Panc1 (cell line): ENCODE measurements around the gene TGFBRAP1. TPM values are rescaled to one million over a fixed set of nuclear protein-coding genes. Genes with fewer than 3 reads are reported as not detected.

Experiments used
- ATAC-seq: fragments of 200-7000 bp; cut with Tn5 transposase; 2 replicates; pipeline ENCODE4 v1.9.1; 2020; ENCODE audit warnings: mild to moderate bottlenecking, moderate library complexity
- BruUV-seq: library from RNA; stranded (reverse); fragments of 400-500 nt; replicated peaks from 2 replicates; lab custom pipeline; 2021; lab: Mats Ljungman, UMichigan
- CTCF ChIA-PET: fragments of 300-600 bp; sonication (Branson Sonifier 250); formaldehyde crosslinking; loops from one replicate; lab custom pipeline; 2022; ENCODE audit warnings: antibody characterized with exemption; lab: Charles Lee
- POLR2A ChIA-PET: fragments of 300-600 bp; sonication (Branson Sonifier 250); formaldehyde crosslinking; loops from one replicate; lab custom pipeline; 2022; ENCODE audit warnings: antibody characterized with exemption; lab: Charles Lee
- DNase-seq: peaks from one replicate; pipeline ENCODE4 v3.0.0-alpha.2; 2010; ENCODE audit warnings: low read depth, low spot score
- H3K27ac ChIP-seq: 2 replicates; pipeline ENCODE4 v1.5.1; 2011; ENCODE audit warnings: mild to moderate bottlenecking, low read length, inconsistent platforms
- H3K27me3 ChIP-seq: fragments of 200-500 bp; sonication (Bioruptor generic); 2 replicates; pipeline ENCODE4 v1.6.0; 2014; ENCODE audit warnings: low read length, inconsistent platforms; ENCODE audit not compliant: control insufficient read depth, insufficient read depth
- H3K36me3 ChIP-seq: fragments of 200-500 bp; sonication (Bioruptor generic); 2 replicates; pipeline ENCODE4 v1.5.1; 2014; ENCODE audit warnings: inconsistent platforms, mild to moderate bottlenecking, low read length, moderate library complexity; ENCODE audit not compliant: control insufficient read depth, insufficient read depth
- H3K4me1 ChIP-seq: 2 replicates; pipeline ENCODE4 v1.5.1; 2011; ENCODE audit warnings: inconsistent platforms, mild to moderate bottlenecking, low read length, moderate library complexity; ENCODE audit not compliant: control insufficient read depth, insufficient read depth
- H3K4me3 ChIP-seq, 2 experiments: 2 replicates each; pipeline ENCODE4 v1.5.1; 2011 to 2012; ENCODE audit warnings: low read depth in 2 of 2, low read length in 2 of 2, mild to moderate bottlenecking in 2 of 2, inconsistent platforms in 1 of 2, moderate library complexity in 1 of 2
- H3K9me3 ChIP-seq: fragments of 200-500 bp; sonication (Bioruptor generic); 2 replicates; pipeline ENCODE4 v1.5.1; 2014; ENCODE audit warnings: low read depth, mild to moderate bottlenecking, inconsistent platforms, low read length, moderate library complexity; ENCODE audit not compliant: control insufficient read depth, insufficient read depth
- POLR2AphosphoS5 ChIP-seq: IDR thresholded peaks from 2 replicates; pipeline ENCODE4 v1.6.1; 2012; ENCODE audit warnings: mild to moderate bottlenecking, low read depth, low read length, moderate library complexity
- REST ChIP-seq, 2 experiments: IDR thresholded peaks; 2 replicates each; pipeline ENCODE4 v1.6.1; 2011 to 2012; ENCODE audit warnings: low read depth in 2 of 2, control low read depth in 1 of 2, low read length in 1 of 2, mild to moderate bottlenecking in 1 of 2, moderate library complexity in 1 of 2; ENCODE audit not compliant: insufficient read depth in 1 of 2
- SIN3A ChIP-seq: IDR thresholded peaks from 2 replicates; pipeline ENCODE4 v1.6.1; 2012; ENCODE audit warnings: low read depth, mild to moderate bottlenecking, low read length, moderate library complexity, borderline replicate concordance; ENCODE audit not compliant: insufficient read depth
- TCF7L2 ChIP-seq: IDR thresholded peaks from 2 replicates; pipeline ENCODE4 v1.6.1; 2011; ENCODE audit warnings: mild to moderate bottlenecking, low read depth, low read length, inconsistent platforms
- in situ Hi-C: cut with HindIII; loops from 2 replicates; pipeline ENCODE4 v1.10.0; 2016; ENCODE audit warnings: low sequenced_read_pairs, low pct_unique_long_range_greater_than_20kb
- intact Hi-C: fragments of 100-400 bp; cut with micrococcal nuclease; formaldehyde crosslinking; loops from one replicate; pipeline ENCODE4 v1.10.0; 2022; ENCODE audit not compliant: unreplicated experiment
- total RNA-seq: library from RNA; stranded (reverse); gene quantifications from one replicate; pipeline ENCODE4 v1.2.1, GENCODE V29; 2021; ENCODE audit not compliant: unreplicated experiment
- TF ChIP-seq, protein P1 (sequence below): fragments of 450-650 bp; IDR thresholded peaks from 2 replicates; pipeline ENCODE4 v1.5.1; 2017; ENCODE audit warnings: mild to moderate bottlenecking

Gene TGFBRAP1
- total RNA-seq, 1 experiment from 2014 or later: 32.7 TPM

DNA sequence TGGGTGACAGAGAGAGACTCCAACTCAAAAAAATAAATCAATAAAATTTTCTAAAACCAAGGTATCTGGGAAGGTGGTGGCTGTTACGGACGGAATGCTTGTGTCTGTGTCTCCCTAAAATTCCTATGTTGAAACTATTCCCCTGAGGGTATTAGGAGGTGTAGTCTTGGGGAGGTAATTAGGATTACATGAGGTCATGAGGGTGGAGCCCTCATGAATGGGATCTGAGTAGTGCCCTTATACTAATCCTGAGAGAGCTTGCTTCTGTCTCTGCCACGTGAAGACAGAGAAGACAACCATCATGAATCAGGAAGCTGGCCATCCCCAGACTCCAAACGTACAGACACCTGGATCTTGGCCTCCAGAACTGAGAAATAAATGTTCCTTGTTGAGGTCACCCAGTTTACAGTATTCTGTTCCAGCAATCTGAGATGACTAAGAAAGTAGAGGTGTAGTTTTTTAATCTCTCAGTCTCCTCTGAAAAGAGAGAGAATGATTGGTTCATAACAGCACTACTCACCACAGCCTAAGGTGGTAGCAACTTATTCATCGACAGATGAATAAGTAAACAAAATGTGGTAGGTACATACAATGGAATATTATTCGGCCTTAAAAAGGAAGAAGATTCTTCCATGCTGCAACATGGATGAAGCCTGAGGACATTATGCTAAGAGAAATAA, 38.4 kb downstream of the TGFBRAP1 start:
- POLR2A ChIA-PET: no interaction called here
- H3K36me3 ChIP-seq: peaks cover 1% of the 10 kb centered on the region; the same call in 1 of the 2 replicates
- H3K4me3 ChIP-seq: no peak overlapping the region
- CTCF ChIA-PET: no interaction called here
- no peaks in the 10 kb centered on the region for H3K9me3 ChIP-seq
- in situ Hi-C loops: no loop called here
- ATAC-seq: no peak
- H3K4me1 ChIP-seq: no peaks in the 10 kb centered on the region
- H3K27ac ChIP-seq: no peak overlapping the region
- no peak for DNase-seq
- TF ChIP-seq SIN3A (no peak), REST (IDR thresholded peaks at IDR 0.05; ENCODE audit: insufficient read depth in 1 of 2, low read depth in 2 of 2, low read length in 1 of 2) (no peak), TCF7L2 (no peak), POLR2AphosphoS5 (no peak)
- TF ChIP-seq, protein P1, sequence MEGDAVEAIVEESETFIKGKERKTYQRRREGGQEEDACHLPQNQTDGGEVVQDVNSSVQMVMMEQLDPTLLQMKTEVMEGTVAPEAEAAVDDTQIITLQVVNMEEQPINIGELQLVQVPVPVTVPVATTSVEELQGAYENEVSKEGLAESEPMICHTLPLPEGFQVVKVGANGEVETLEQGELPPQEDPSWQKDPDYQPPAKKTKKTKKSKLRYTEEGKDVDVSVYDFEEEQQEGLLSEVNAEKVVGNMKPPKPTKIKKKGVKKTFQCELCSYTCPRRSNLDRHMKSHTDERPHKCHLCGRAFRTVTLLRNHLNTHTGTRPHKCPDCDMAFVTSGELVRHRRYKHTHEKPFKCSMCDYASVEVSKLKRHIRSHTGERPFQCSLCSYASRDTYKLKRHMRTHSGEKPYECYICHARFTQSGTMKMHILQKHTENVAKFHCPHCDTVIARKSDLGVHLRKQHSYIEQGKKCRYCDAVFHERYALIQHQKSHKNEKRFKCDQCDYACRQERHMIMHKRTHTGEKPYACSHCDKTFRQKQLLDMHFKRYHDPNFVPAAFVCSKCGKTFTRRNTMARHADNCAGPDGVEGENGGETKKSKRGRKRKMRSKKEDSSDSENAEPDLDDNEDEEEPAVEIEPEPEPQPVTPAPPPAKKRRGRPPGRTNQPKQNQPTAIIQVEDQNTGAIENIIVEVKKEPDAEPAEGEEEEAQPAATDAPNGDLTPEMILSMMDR: no peak
- no TSS peak for BruUV-seq
- no peaks in the 10 kb centered on the region for H3K27me3 ChIP-seq
- intact Hi-C loops: no loop called here

DNA sequence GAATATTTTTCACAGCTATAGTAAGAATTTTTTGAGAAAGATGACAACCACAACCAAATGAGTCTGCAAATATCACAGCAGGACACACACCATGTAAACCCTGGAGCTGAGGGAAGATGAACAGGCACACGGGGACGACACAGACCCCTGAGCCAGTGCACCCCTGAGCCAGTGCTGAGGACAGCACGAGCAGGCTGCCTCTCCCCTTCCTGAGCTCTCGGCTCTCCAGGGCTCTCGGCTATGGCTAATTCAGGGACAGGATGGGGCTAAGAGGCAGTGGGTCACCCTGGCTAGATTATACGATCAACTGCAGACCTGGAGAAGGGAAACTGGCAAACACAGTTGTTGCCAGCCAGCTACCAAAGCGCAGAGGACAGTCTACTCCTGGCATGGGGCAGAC, 41.4 kb downstream of the TGFBRAP1 start:
- ChIA-PET CTCF (interaction anchor here (0.6 to 0.8 kb wide), 3 partner anchors 13 to 1186 kb away, joined by 3 to 10 read pairs (median 4); no protein-coding TSS in a partner anchor), POLR2A (no interaction called here)
- ATAC-seq (0 out of 2 replicates have a peak, but pooled peaks have one; percentile 58), DNase-seq (no peak)
- H3K4me3 ChIP-seq: no peak overlapping the region
- H3K27me3 ChIP-seq: no peaks in the 10 kb centered on the region
- no peak for TF ChIP-seq SIN3A
- no peak for TF ChIP-seq POLR2AphosphoS5
- TF ChIP-seq, protein P1: peak; percentile 27; the same call in 1 of the 2 replicates
- no peaks in the 10 kb centered on the region for H3K36me3 ChIP-seq
- intact Hi-C loops: no loop called here
- in situ Hi-C loops: no loop called here
- no peaks in the 10 kb centered on the region for H3K9me3 ChIP-seq
- no peak overlapping the region for H3K27ac ChIP-seq
- no peaks in the 10 kb centered on the region for H3K4me1 ChIP-seq
- no TSS peak for BruUV-seq
